Mammary epithelial cell (primary cell): Measurements from ENCODE around the gene NEK10.

Experiments
- CTCF ChIP-seq, 2 donors: IDR thresholded peaks in 1 of 2; conservative IDR thresholded peaks in 1 of 2; 2 replicates each; pipeline ENCODE4 v1.5.1; 2011 to 2012; ENCODE audit warnings: inconsistent platforms in 2 of 2, low read length in 2 of 2, mild to moderate bottlenecking in 2 of 2, control low read depth in 1 of 2, low read depth in 1 of 2; ENCODE audit not compliant: insufficient read depth in 1 of 2; ENCODE audit errors: extremely low read depth in 1 of 2
- EZH2 ChIP-seq: IDR thresholded peaks from 2 replicates; pipeline ENCODE4 v1.6.1; 2012; ENCODE audit warnings: low read length, inconsistent platforms, borderline replicate concordance

GRCh38 chr3:27271890-27272289, 97.3 kb downstream of the NEK10 start:
- TF ChIP-seq CTCF (conservative IDR thresholded peaks at IDR 0.05 in 1 of 2, IDR thresholded peaks at IDR 0.05 in 1 of 2; ENCODE audit: extremely low read depth in 1 of 2, insufficient read depth in 1 of 2, low read depth in 1 of 2, low read length in 2 of 2) (no peak), EZH2 (no peak)
